ENCODE measurements around the gene MAGEB4. TPM values are rescaled to one million over a fixed set of nuclear protein-coding genes. Genes with fewer than 3 reads are reported as not detected.

The MAGEB4 gene
- total RNA-seq, 1 experiment from 2014 or later = not detected

GRCh38 chrX:30246769-30247489, 5.1 kb downstream of the MAGEB4 start, which contains the start of gene MAGEB1:
MAGEB1 (plus strand) TSS chrX:30247146; CDS start chrX:30250494, 3,348 bp downstream.
- H3K27me3 Mint-ChIP-seq (ENCODE audit: low read depth) = no peaks in the 10 kb centered on the region; the same call in 1 of the 2 replicates
- H3K4me1 Mint-ChIP-seq = peaks cover 16% of the 10 kb centered on the region; the same call in 1 of the 2 replicates
- ATAC-seq (peak; percentile 97), DNase-seq (ENCODE audit: low spot score) (peak; percentile 62)
- no peaks in the 10 kb centered on the region for H3K36me3 Mint-ChIP-seq
- no peak within 1 kb of the TSS for H3K27ac Mint-ChIP-seq
- TF ChIP-seq ETV6 (CRISPR knock-in tag; IDR thresholded peaks at IDR 0.05) (0 out of 2 replicates have a peak, but pooled peaks have one; percentile 35), SMAD3 (CRISPR knock-in tag; IDR thresholded peaks at IDR 0.05; ENCODE audit: borderline replicate concordance) (no peak), MAX (CRISPR knock-in tag; IDR thresholded peaks at IDR 0.05) (0 out of 2 replicates have a peak, but pooled peaks have one; percentile 30)
- H3K4me3 Mint-ChIP-seq = no peak within 1 kb of the TSS
- CTCF ChIA-PET = no interaction called here
- H3K9me3 Mint-ChIP-seq = peaks cover 5% of the 10 kb centered on the region
- POLR2A ChIA-PET = no interaction called here

GRCh38 chrX:30248854-30249253, 7.1 kb downstream of the MAGEB4 start:
- DNase-seq (ENCODE audit: low spot score) = no peak
- ChIA-PET POLR2A (no interaction called here), CTCF (no interaction called here)
- no peak overlapping the region for H3K27ac Mint-ChIP-seq
- no peak overlapping the region for H3K4me3 Mint-ChIP-seq
- H3K9me3 Mint-ChIP-seq = peaks cover 5% of the 10 kb centered on the region; the same call in 1 of the 2 replicates
- H3K27me3 Mint-ChIP-seq (ENCODE audit: low read depth) = no peaks in the 10 kb centered on the region; the same call in 1 of the 2 replicates
- H3K4me1 Mint-ChIP-seq = peaks cover 12% of the 10 kb centered on the region; the same call in 1 of the 2 replicates
- H3K36me3 Mint-ChIP-seq = no peaks in the 10 kb centered on the region
- no peak for ATAC-seq
- TF ChIP-seq ESRRA (CRISPR knock-in tag; IDR thresholded peaks at IDR 0.05; ENCODE audit: borderline replicate concordance) = no peak
- no peak for TF ChIP-seq ZNF425 (CRISPR knock-in tag; conservative IDR thresholded peaks at IDR 0.05)
- no peak for TF ChIP-seq SOX15 (CRISPR knock-in tag; IDR thresholded peaks at IDR 0.05)
- TF ChIP-seq ATF1 (CRISPR knock-in tag; IDR thresholded peaks at IDR 0.05) = no peak
- no peak for TF ChIP-seq TEAD1 (CRISPR knock-in tag; IDR thresholded peaks at IDR 0.05)
- no peak for TF ChIP-seq ZNF281 (CRISPR knock-in tag; IDR thresholded peaks at IDR 0.05)
- TF ChIP-seq ZNF671 (CRISPR knock-in tag; IDR thresholded peaks at IDR 0.05) = no peak
- TF ChIP-seq PREB (CRISPR knock-in tag; IDR thresholded peaks at IDR 0.05; ENCODE audit: borderline replicate concordance) = no peak
- TF ChIP-seq CDX4 (CRISPR knock-in tag; IDR thresholded peaks at IDR 0.05; ENCODE audit: borderline replicate concordance) = no peak
- no peak for TF ChIP-seq ZMAT4 (CRISPR knock-in tag; IDR thresholded peaks at IDR 0.05)
- TF ChIP-seq ZNF121 (CRISPR knock-in tag; IDR thresholded peaks at IDR 0.05) = no peak
- no peak for TF ChIP-seq SP1 (CRISPR knock-in tag; conservative IDR thresholded peaks at IDR 0.05)
- no peak for TF ChIP-seq TCF7 (CRISPR knock-in tag; IDR thresholded peaks at IDR 0.05; ENCODE audit: low read depth)
- TF ChIP-seq SMAD3 (CRISPR knock-in tag; IDR thresholded peaks at IDR 0.05; ENCODE audit: borderline replicate concordance) = no peak
- no peak for TF ChIP-seq TEAD4 (CRISPR knock-in tag; IDR thresholded peaks at IDR 0.05)
- no peak for TF ChIP-seq FOXK1 (CRISPR knock-in tag; IDR thresholded peaks at IDR 0.05)
- no peak for TF ChIP-seq HMGA2 (CRISPR knock-in tag; IDR thresholded peaks at IDR 0.05)
- TF ChIP-seq ZBTB21 (CRISPR knock-in tag; IDR thresholded peaks at IDR 0.05; ENCODE audit: borderline replicate concordance) = no peak
